ENCODE results near the gene NME8. TPM values are rescaled to one million over a fixed set of nuclear protein-coding genes. Genes with fewer than 3 reads are reported as not detected.

Gene NME8
- total and polyA plus RNA-seq, 2 of the 4 experiments (the other 2 are of a cell fraction), result not detected

- WGBS, 2 experiments (ENCODE audit: extremely low coverage in 2 of 2, insufficient read length in 1 of 2), result no CpG with 5 or more reads among the region's 2 CpGs
- Histone ChIP-seq H3K18ac (ENCODE audit: low read depth, low read length) (no peak overlapping the region), H3K27ac (ENCODE audit: insufficient read depth, low read length) (no peak overlapping the region), H2BK5ac (ENCODE audit: low read depth, low read length, poor library complexity, severe bottlenecking) (no peak overlapping the region), H3K14ac (replicated peaks; ENCODE audit: low read depth, low read length) (no peak overlapping the region), H3K9me3 (ENCODE audit: control insufficient read depth, insufficient read depth, low read length) (peaks cover 13% of the 10 kb centered on the region), H3K27me3 (ENCODE audit: control insufficient read depth, insufficient read depth, low read length) (no peaks in the 10 kb centered on the region), H3K36me3 (ENCODE audit: control insufficient read depth, insufficient read depth, low read length) (no peaks in the 10 kb centered on the region), H3K9ac (ENCODE audit: low read depth, low read length) (no peak overlapping the region), H2BK120ac (ENCODE audit: low read depth, low read length) (no peak overlapping the region), H2AK9ac (replicated peaks; ENCODE audit: low read depth, low read length, poor library complexity) (no peak overlapping the region), H3K56ac (ENCODE audit: extremely low read depth, insufficient read depth, low read length) (no peak overlapping the region), H2BK20ac (ENCODE audit: low read depth, low read length) (no peak overlapping the region), H3K4ac (ENCODE audit: low read depth, low read length) (no peak overlapping the region), H2AFZ (replicated peaks; ENCODE audit: low read length, poor library complexity) (no peak overlapping the region), H2BK15ac (ENCODE audit: low read depth, low read length) (no peak overlapping the region), H3K4me2 (ENCODE audit: low read depth, low read length) (no peak overlapping the region), H3K9me1 (ENCODE audit: insufficient read depth, low read length) (no peaks in the 10 kb centered on the region), H3K4me1 (ENCODE audit: control insufficient read depth, insufficient read depth, low read length) (no peaks in the 10 kb centered on the region), H3K23ac (ENCODE audit: low read depth, low read length) (no peak overlapping the region), H4K91ac (ENCODE audit: insufficient read depth, low read depth, low read length) (no peak overlapping the region), H4K5ac (ENCODE audit: low read depth, low read length) (no peak overlapping the region), H2AK5ac (ENCODE audit: low read depth, low read length) (no peak overlapping the region), H4K8ac (ENCODE audit: low read depth in 2 of 2, low read length in 2 of 2) (no peak overlapping the region), H3K79me1 (ENCODE audit: low read depth in 1 of 2, low read length in 2 of 2) (no peaks in the 10 kb centered on the region), H3K4me3 (ENCODE audit: insufficient read depth, low read depth, low read length) (no peak overlapping the region), H4K20me1 (ENCODE audit: insufficient read depth, low read length) (no peaks in the 10 kb centered on the region)
- TF ChIP-seq RAD21 (IDR thresholded peaks at IDR 0.05; ENCODE audit: low read length) (no peak), SMC3 (IDR thresholded peaks at IDR 0.05; ENCODE audit: low read depth, low read length) (no peak), RCOR1 (IDR thresholded peaks at IDR 0.05; ENCODE audit: insufficient replicate concordance, low read length) (no peak), POLR2A (IDR thresholded peaks at IDR 0.05; ENCODE audit: low read depth, low read length) (no peak), MAFK (IDR thresholded peaks at IDR 0.05; ENCODE audit: low read depth, low read length) (no peak), FOS (IDR thresholded peaks at IDR 0.05; ENCODE audit: low read depth, low read length) (no peak), ELK1 (IDR thresholded peaks at IDR 0.05; ENCODE audit: borderline replicate concordance, low read depth, low read length) (no peak), MAZ (IDR thresholded peaks at IDR 0.05; ENCODE audit: borderline replicate concordance, low read depth, low read length) (no peak), NFE2L2 (IDR thresholded peaks at IDR 0.05; ENCODE audit: low read depth, low read length) (no peak), BHLHE40 (IDR thresholded peaks at IDR 0.05; ENCODE audit: low read depth, low read length) (no peak), USF2 (IDR thresholded peaks at IDR 0.05; ENCODE audit: low read depth, low read length) (no peak)
- in situ Hi-C loops (cut with MboI; ENCODE audit: low sequenced_read_pairs), result no loop called here
- no peak for ATAC-seq (ENCODE audit: low read depth)
- POLR2A ChIA-PET (ENCODE audit: unreplicated experiment), result no interaction called here
- CTCF ChIA-PET, result no interaction called here
- BruUV-seq (replicated peaks), result no TSS peak
- intact Hi-C loops (cut with micrococcal nuclease), result no loop called here
- dilution Hi-C loops (cut with HindIII; ENCODE audit: low sequenced_read_pairs, unreplicated experiment), result no loop called here
- no peak for DNase-seq
These were observed 96.3 kb downstream of the NME8 start for GRCh38 chr7:37944737-37945054.

Data from IMR-90 (cell line).